Right lobe of liver (tissue), 6 donors: ENCODE results near the gene TDRD12. TPM values are rescaled to one million over a fixed set of nuclear protein-coding genes. Genes with fewer than 3 reads are reported as not detected.
A peak's percentile ranks its signal among the peaks of the same experiment; 100 is the strongest.

Experiments
- ATAC-seq, 4 donors: fragments of 200-7000 bp; cut with Tn5 transposase; one replicate each; pipeline ENCODE4 v1.9.1; 2020; ENCODE audit warnings: mild to moderate bottlenecking in 4 of 4, moderate library complexity in 4 of 4
- DNase-seq, 3 donors: peaks; one replicate each; pipeline ENCODE4 v3.0.0-alpha.2; 2020
- H3K27ac ChIP-seq, 3 donors: fragments of 200-600 bp; one replicate each; pipeline ENCODE4 v1.8.0; 2022
- H3K27me3 ChIP-seq, 2 donors: fragments of 200-600 bp; one replicate each; pipeline ENCODE4 v1.8.0; 2022
- H3K36me3 ChIP-seq, 4 donors: fragments of 200-600 bp; sonication (generic) in 1 of 4; one replicate each; pipeline versions ENCODE4 v1.5.1 to v1.8.0; 2017 to 2022; ENCODE audit warnings: control low read depth in 1 of 4
- H3K4me1 ChIP-seq, 4 donors: fragments of 200-600 bp; sonication (generic) in 1 of 4; one replicate each; pipeline versions ENCODE4 v1.5.1 to v1.8.0; 2017 to 2022; ENCODE audit warnings: control low read depth in 1 of 4
- H3K4me3 ChIP-seq, 3 donors: fragments of 200-600 bp; one replicate each; pipeline ENCODE4 v1.8.0; 2022
- H3K9me3 ChIP-seq, 4 donors: fragments of 200-600 bp; sonication (generic) in 1 of 4; one replicate each; pipeline versions ENCODE4 v1.5.1 to v1.8.0; 2017 to 2022; ENCODE audit warnings: control low read depth in 1 of 4
- POLR2A ChIP-seq: fragments of 450-650 bp; IDR thresholded peaks from one replicate; pipeline ENCODE4 v1.6.1; 2017; ENCODE audit warnings: antibody characterized with exemption, mild to moderate bottlenecking
- WGBS: methylation state at CpG from one replicate; pipeline ENCODE4 v1.1.6; 2018; ENCODE audit warnings: low coverage, low lambda C conversion rate; ENCODE audit not compliant: insufficient coverage; ENCODE audit errors: missing lambda C conversion rate; 5-methylcytosine and 5-hydroxymethylcytosine counted together
- intact Hi-C, 2 donors: fragments of 100-400 bp; cut with DNase I; formaldehyde crosslinking; loops; one replicate each; pipeline versions ENCODE4 v1.11.2 to v1.14.1; 2022
- total RNA-seq, 6 experiments: library from RNA; depleted of rRNA in 2 of 6; stranded (reverse); fragments of >200 nt in 2 of 6; fragmentation: NEBNext Ultra II Directional in 3 of 6; extraction: Animal tissue kit (Norgen Biotek cat#: 25700) in 3 of 6; gene quantifications; one replicate each; pipeline versions ENCODE4 v1.1.0 to v1.2.4, GENCODE V29; 2016 to 2023
- TF ChIP-seq, protein P1 (sequence below), 4 donors: fragments of 200-600 bp in 3 of 4; fragments of 450-650 bp in 1 of 4; IDR thresholded peaks; one replicate each; pipeline versions ENCODE4 v1.5.1 to v1.8.0; 2016 to 2022; ENCODE audit warnings: antibody characterized with exemption in 4 of 4, mild to moderate bottlenecking in 2 of 4
- donor health status: DM: no; HTN: yes; CAD: no.
- donor health status: DM: no; HTN: no; CAD: no.
- donor health status: DM: no; HTN: no; CAD: no.
- donor health status: DM: no; HTN: yes; CAD: no.
- donor health status: DM: no; HTN: yes; CAD: no.

Gene TDRD12
- total RNA-seq, 6 experiments from 2014 or later, result 0.17 TPM; not detected in 5

DNA sequence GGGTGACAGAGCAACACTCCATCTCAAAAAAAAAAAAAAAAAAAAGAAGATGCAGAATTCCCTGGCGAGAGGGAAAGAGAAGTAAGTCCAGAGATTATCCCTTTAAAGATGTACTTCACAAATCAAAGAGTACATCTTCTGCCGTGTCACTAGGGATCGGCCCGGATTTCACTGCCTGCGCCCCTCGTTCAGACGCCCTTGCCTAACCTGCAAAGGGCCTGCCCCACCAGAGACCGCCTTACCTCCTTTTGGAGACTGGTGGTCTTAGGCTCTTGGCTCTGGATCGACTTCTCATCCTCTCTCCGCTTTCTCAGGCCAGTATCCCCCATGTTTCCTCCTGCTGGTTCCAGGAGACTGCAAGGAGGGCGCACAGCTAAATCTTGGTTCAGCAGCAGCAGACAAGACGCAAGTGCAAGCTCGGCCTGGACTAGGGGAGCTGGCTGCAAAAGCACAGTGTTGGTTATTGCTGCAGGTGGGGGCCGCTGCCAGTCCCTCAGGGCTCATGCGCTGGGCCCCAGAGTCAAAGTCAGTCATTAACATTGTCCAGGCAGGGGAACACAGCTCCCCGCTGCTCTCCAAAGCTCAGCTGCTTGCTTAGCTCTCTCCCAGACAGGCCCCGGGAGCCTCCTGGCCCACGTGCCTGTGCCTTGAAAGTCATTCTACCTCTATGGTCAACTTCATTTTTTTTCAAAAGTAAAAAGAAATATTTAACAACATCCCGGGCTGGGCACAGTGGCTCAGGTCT is 148.8 kb downstream of the TDRD12 start:
- ATAC-seq (no peak), DNase-seq (peak in 1 of 3 donors; percentile 37)
- no peak overlapping the region for H3K27ac ChIP-seq
- H3K36me3 ChIP-seq, result peaks cover 0 to 11% (median under 1%) of the 10 kb centered on the region in 4 donors
- peak overlapping the region in 1 of 3 donors; percentile 56 for H3K4me3 ChIP-seq
- intact Hi-C loops, result no loop called here
- H3K4me1 ChIP-seq, result peaks cover 0 to 13% (median 5%) of the 10 kb centered on the region in 4 donors
- H3K27me3 ChIP-seq, result no peaks in the 10 kb centered on the region
- H3K9me3 ChIP-seq, result no peaks in the 10 kb centered on the region
- TF ChIP-seq, protein P1, sequence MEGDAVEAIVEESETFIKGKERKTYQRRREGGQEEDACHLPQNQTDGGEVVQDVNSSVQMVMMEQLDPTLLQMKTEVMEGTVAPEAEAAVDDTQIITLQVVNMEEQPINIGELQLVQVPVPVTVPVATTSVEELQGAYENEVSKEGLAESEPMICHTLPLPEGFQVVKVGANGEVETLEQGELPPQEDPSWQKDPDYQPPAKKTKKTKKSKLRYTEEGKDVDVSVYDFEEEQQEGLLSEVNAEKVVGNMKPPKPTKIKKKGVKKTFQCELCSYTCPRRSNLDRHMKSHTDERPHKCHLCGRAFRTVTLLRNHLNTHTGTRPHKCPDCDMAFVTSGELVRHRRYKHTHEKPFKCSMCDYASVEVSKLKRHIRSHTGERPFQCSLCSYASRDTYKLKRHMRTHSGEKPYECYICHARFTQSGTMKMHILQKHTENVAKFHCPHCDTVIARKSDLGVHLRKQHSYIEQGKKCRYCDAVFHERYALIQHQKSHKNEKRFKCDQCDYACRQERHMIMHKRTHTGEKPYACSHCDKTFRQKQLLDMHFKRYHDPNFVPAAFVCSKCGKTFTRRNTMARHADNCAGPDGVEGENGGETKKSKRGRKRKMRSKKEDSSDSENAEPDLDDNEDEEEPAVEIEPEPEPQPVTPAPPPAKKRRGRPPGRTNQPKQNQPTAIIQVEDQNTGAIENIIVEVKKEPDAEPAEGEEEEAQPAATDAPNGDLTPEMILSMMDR (IDR thresholded peaks at IDR 0.05), result no peak
- TF ChIP-seq POLR2A, result no peak
- 87% methylated on average over 8 of the region's 19 CpGs for WGBS

DNA sequence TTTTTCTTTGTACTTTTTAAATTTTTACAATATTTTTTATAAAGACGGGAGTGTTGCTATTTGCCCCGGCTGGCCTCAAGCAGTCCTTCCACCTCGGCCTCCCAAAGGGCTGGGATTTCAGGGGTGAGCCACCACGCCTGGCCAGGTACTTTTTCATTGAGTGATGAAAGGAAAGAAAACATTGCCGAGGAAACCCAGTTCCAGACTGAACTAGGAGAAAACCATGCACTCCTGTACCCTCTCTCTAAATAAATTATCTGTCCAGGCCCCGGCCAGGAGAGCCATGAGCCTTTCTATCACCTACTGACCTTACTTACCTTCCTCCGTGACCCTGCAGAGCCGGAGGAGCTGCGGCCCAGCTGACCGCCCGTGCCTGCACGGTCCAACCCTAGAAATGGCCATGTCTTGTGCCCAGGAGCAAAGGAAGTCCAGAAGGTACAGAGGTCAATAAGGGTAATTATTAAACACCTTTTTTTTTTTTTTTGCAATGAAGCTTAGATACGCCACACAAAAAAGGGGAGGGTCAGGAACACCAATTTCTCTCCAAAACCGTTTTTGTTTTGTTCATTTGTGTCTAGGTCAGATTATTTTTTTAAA is 149.9 kb downstream of the TDRD12 start, which contains the start of gene SLC7A9:
Gene SLC7A9 (minus strand): TSS at position 399 of the 597 bp plus-strand sequence. CDS start 1,233 bp downstream, outside the sequence.
- 18% methylated on average over 14 of the region's 14 CpGs for WGBS
- ATAC-seq, result peak; percentile 86 to 91 (median 90)
- H3K4me1 ChIP-seq, result peaks cover 0 to 13% (median 5%) of the 10 kb centered on the region in 4 donors
- H3K27me3 ChIP-seq, result no peaks in the 10 kb centered on the region
- no peaks in the 10 kb centered on the region for H3K9me3 ChIP-seq
- H3K27ac ChIP-seq, result peak within 1 kb of the TSS; percentile 64 to 89 (median 82)
- peak; percentile 59 for TF ChIP-seq POLR2A
- TF ChIP-seq, protein P1 (IDR thresholded peaks at IDR 0.05), result no peak
- H3K36me3 ChIP-seq, result peaks cover 0 to 2% (median under 1%) of the 10 kb centered on the region in 4 donors
- peak within 1 kb of the TSS; percentile 25 to 56 (median 53) for H3K4me3 ChIP-seq
- intact Hi-C loops, result no loop called here
- DNase-seq, result peak; percentile 48 to 83 (median 82)

DNA sequence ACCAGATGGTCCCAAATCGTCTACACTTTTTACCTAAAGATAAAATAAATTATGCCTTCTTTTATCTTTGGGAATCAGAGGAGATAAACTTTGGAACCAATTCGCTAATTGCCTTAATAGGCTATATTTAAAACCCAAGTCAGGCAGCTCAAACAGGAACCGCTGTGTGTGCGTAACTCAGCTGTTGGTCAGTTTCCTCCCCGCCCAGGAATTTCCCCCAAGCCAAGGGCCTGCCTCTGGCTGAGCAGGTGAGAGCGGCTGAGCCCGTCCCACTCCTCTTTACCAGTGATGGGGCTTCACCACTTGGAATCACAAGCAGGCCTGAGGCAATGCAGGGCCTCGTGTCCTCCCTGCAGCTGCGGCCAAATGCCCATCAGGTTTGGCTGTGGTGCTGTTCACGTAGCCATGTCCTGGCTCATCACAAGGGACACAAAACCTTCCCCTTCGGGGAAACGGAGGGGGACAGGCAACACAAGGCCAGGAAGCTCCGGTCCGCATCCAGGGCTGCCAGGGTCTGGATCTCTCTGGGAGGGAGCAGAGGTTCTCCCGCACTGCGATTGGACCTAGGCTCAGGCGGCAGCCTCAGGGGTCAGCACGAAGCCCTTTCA is 150.5 kb downstream of the TDRD12 start:
- ATAC-seq (peak; percentile 77 to 86 (median 82)), DNase-seq (peak; percentile 67 to 85 (median 75))
- Histone ChIP-seq H3K4me3 (peak overlapping the region in 2 of 3 donors; percentile 53 to 56), H3K27ac (peak overlapping the region; percentile 64 to 89 (median 82)), H3K36me3 (peaks cover 0 to 2% (median 0%) of the 10 kb centered on the region in 4 donors), H3K9me3 (no peaks in the 10 kb centered on the region), H3K27me3 (no peaks in the 10 kb centered on the region), H3K4me1 (peaks cover 0 to 13% (median 5%) of the 10 kb centered on the region in 4 donors)
- TF ChIP-seq, protein P1 (IDR thresholded peaks at IDR 0.05), result no peak
- TF ChIP-seq POLR2A, result no peak
- 14% methylated on average over 7 of the region's 18 CpGs for WGBS
- intact Hi-C loops, result no loop called here

DNA sequence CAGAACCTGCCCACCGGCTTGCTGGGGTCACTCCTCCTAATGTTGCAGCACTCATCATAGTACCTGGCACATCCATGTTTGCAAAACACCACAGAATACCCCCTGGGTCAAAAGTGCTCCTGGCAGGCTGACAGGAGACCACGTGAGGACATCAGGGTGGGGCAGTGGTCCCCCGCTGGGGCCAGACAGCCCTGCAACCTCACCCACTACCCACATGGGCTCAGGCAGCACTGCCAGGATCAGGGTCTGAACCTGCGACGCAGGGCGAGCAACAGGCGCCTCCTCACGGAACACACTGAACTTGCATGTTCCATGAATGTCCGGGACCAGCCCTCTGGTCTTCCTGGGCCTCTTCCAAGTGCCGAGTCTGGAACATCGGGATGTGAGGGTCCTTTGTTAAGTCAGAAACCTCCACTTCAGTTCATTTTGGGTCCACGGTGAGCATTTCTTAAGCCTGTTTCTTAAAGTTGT is 151.4 kb downstream of the TDRD12 start:
- ATAC-seq (no peak), DNase-seq (no peak)
- no peaks in the 10 kb centered on the region for H3K27me3 ChIP-seq
- 10% methylated on average over 2 of the region's 12 CpGs for WGBS
- intact Hi-C loops, result no loop called here
- no peaks in the 10 kb centered on the region for H3K9me3 ChIP-seq
- peaks cover 0 to 2% (median 0%) of the 10 kb centered on the region in 4 donors for H3K36me3 ChIP-seq
- H3K4me3 ChIP-seq, result no peak overlapping the region
- peaks cover 0 to 13% (median 5%) of the 10 kb centered on the region in 4 donors for H3K4me1 ChIP-seq
- TF ChIP-seq POLR2A, result no peak
- TF ChIP-seq, protein P1 (IDR thresholded peaks at IDR 0.05), result no peak
- peak overlapping the region in 2 of 3 donors; percentile 82 to 89 for H3K27ac ChIP-seq
